ENCODE measurements around the gene DEPDC4.
"Not testable (repeated sequence)": the region's sequence is repeated elsewhere in the genome, so short reads cannot be mapped to it uniquely, and the experiment has no call there.

DEPDC4 gene

DNA sequence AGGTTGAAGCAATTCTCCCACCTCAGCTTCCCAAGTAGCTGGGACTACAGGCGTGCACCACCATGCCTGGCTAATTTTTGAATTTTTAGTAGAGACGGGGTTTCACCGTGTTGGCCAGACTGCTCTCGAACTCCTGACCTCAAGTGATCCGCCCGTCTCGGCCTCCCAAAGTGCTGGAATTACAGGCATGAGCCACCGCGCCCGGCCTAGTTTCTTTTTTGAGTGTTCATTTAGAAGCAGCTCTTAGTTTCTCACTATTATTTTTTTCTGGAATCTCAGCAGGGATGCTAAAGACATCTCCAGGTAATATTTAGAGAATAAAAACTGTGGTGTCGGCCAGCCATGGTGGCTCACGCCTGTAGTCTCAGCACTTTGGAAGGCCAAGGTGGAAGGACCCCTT, 17.7 kb upstream of the DEPDC4 start:
- not testable (repeated sequence) for H3K9me3 ChIP-seq (ENCODE audit: low read length); H3K4me3 ChIP-seq (ENCODE audit: low read depth in 1 of 2, low read length in 2 of 2); H3K27me3 ChIP-seq (ENCODE audit: control insufficient read depth in 1 of 2, insufficient read depth in 2 of 2, low read length in 2 of 2); H3K36me3 ChIP-seq (ENCODE audit: insufficient read depth, low read length); H3K4me1 ChIP-seq (ENCODE audit: insufficient read depth, low read length); H3K27ac ChIP-seq (ENCODE audit: low read depth, low read length); H3K9ac ChIP-seq (ENCODE audit: low read length)

DNA sequence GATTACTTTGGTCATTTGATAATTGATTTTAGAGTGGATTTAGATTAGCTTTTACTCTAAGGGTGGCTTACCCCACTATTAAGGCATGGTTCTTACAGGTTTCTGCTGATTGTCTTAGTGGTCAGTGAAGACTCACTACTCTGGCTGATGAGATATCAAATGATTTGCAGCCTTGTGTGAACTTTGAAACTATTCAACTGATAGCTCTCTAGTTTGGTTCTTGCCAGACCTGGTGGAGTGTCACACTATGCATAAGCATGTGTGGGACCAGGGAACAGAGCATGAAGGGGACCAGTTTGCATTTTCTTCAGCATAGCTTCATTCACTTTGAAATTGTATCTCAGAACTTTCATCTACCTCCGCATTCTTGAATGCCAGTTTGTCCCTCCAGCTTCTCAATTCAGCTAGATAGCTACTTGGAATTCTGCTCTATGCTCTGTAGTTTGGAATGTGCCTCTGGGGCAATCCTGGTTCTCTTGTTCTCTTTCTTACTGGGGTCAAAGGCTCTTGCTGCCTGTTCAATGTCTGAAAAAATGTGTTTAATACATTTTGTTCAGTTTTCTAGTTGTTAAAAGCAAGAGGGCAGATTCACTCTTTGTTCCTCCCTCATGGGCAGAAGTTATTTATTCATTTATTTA, 12.8 kb upstream of the DEPDC4 start:
- Histone ChIP-seq H3K4me1 (ENCODE audit: insufficient read depth, low read length) (no peaks in the 10 kb centered on the region), H3K27ac (ENCODE audit: low read depth, low read length) (no peak overlapping the region), H3K27me3 (ENCODE audit: control insufficient read depth in 1 of 2, insufficient read depth in 2 of 2, low read length in 2 of 2) (no peaks in the 10 kb centered on the region), H3K9ac (ENCODE audit: low read length) (no peak overlapping the region), H3K9me3 (ENCODE audit: low read length) (no peaks in the 10 kb centered on the region), H3K4me3 (ENCODE audit: low read depth in 1 of 2, low read length in 2 of 2) (no peak overlapping the region), H3K36me3 (ENCODE audit: insufficient read depth, low read length) (no peaks in the 10 kb centered on the region)

DNA sequence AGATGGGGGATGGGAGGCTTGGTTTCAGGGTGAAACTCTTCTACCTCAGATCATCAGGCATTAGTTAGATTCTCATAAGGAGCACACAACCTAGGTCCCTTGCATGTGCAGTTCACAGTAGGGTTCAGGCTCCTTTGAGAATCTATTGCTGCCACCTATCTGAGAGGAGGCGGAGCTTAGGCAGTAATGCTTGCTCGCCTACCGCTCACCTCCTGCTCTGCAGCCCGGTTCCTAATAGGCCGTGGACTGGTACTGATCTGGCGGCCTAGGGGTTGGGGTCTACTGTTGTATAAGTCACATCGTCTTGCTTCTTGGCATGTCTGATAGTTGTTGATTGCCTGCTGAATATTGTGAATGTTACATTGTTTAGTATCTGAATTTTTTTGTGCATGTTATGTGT, 12.3 kb upstream of the DEPDC4 start:
- H3K4me3 ChIP-seq (ENCODE audit: low read depth in 1 of 2, low read length in 2 of 2), result no peak overlapping the region
- H3K9ac ChIP-seq (ENCODE audit: low read length), result no peak overlapping the region
- H3K9me3 ChIP-seq (ENCODE audit: low read length), result no peaks in the 10 kb centered on the region
- H3K27me3 ChIP-seq (ENCODE audit: control insufficient read depth in 1 of 2, insufficient read depth in 2 of 2, low read length in 2 of 2), result no peaks in the 10 kb centered on the region
- H3K36me3 ChIP-seq (ENCODE audit: insufficient read depth, low read length), result no peaks in the 10 kb centered on the region
- H3K27ac ChIP-seq (ENCODE audit: low read depth, low read length), result no peak overlapping the region
- H3K4me1 ChIP-seq (ENCODE audit: insufficient read depth, low read length), result no peaks in the 10 kb centered on the region

DNA sequence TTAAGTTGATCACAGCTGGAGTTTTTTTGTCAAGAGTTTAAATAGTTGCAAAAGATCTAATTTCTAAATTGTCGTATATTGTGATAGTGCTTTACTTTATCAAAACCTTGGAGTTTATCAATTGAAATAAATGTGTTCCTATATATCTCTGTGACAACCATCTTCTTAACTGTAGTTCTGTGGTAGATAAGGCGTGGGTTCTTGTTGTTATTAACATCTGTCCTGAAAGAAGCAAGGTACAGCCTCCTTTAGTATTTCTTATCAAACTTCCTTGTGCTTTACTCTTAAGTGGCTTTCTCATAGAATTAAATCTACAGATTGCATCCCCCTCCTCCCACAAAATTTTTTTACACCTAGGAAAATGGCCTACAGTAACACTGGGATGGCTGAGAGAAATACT, 7.4 kb upstream of the DEPDC4 start:
- H3K9ac ChIP-seq (ENCODE audit: low read length), result no peak overlapping the region
- H3K36me3 ChIP-seq (ENCODE audit: insufficient read depth, low read length), result no peaks in the 10 kb centered on the region
- no peaks in the 10 kb centered on the region for H3K27me3 ChIP-seq (ENCODE audit: control insufficient read depth in 1 of 2, insufficient read depth in 2 of 2, low read length in 2 of 2)
- no peak overlapping the region for H3K4me3 ChIP-seq (ENCODE audit: low read depth in 1 of 2, low read length in 2 of 2)
- peaks cover 4% of the 10 kb centered on the region for H3K4me1 ChIP-seq (ENCODE audit: insufficient read depth, low read length)
- H3K9me3 ChIP-seq (ENCODE audit: low read length), result no peaks in the 10 kb centered on the region
- H3K27ac ChIP-seq (ENCODE audit: low read depth, low read length), result no peak overlapping the region

DNA sequence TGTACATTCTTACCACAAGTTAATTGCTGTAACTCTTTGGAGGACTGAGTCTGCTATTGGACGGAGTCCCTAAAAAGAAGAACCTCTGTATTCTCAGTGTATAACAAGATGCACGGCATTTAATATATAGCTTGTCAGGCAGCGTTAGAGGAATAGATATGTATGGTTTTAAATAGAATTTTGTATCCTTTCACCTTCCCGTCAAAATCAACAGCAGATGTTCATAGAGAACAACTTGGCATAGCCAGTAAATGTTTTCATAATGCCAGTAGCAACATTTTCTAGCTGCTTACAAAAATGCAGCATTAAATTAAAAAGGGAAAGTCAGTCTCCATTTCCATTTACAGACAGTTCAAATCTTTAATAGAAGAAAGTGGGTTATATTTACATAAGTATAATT, 6.9 kb upstream of the DEPDC4 start:
- Histone ChIP-seq H3K9ac (ENCODE audit: low read length) (no peak overlapping the region), H3K9me3 (ENCODE audit: low read length) (no peaks in the 10 kb centered on the region), H3K4me1 (ENCODE audit: insufficient read depth, low read length) (peaks cover 9% of the 10 kb centered on the region), H3K36me3 (ENCODE audit: insufficient read depth, low read length) (no peaks in the 10 kb centered on the region), H3K27me3 (ENCODE audit: control insufficient read depth in 1 of 2, insufficient read depth in 2 of 2, low read length in 2 of 2) (no peaks in the 10 kb centered on the region), H3K27ac (ENCODE audit: low read depth, low read length) (no peak overlapping the region), H3K4me3 (ENCODE audit: low read depth in 1 of 2, low read length in 2 of 2) (no peak overlapping the region)

DNA sequence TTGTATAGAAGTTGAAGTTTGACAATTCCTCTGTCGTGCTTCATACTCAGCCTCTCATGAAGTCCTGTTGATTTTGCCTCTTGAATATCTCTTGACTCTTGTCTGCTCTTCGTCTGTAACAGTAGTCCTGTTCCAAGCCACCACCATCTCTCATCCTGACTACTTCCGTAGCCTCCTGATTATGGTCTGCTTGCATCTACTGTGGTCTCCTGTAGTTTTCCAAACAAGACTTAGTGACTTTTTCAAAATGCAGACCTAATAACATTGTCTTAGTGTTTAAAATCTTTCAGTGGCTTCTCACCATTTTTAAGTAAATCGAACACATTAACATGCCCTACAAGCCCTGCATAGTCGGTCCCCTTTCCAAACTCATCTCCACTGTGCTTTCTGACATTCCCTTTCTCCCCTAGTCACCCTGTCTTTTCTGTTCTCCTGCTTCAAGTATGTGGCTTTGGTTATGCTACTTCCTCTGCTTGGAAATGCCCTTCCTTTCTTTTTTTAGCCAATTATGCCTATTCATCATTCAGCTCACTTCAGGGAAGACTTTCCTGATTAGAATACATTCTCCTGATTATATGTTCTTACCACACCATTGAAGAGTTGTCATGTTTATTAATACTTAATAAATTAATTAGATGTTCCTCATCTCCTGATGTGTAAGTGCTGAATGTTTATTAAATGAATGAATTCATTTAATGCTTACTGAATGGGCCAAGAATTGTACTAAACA, 2.1 kb upstream of the DEPDC4 start:
- Histone ChIP-seq H3K4me3 (ENCODE audit: low read depth in 1 of 2, low read length in 2 of 2) (peak overlapping the region in 1 of 2 donors; percentile 26), H3K9ac (ENCODE audit: low read length) (no peak overlapping the region), H3K27me3 (ENCODE audit: control insufficient read depth in 1 of 2, insufficient read depth in 2 of 2, low read length in 2 of 2) (no peaks in the 10 kb centered on the region), H3K9me3 (ENCODE audit: low read length) (no peaks in the 10 kb centered on the region), H3K27ac (ENCODE audit: low read depth, low read length) (no peak overlapping the region), H3K4me1 (ENCODE audit: insufficient read depth, low read length) (peaks cover 20% of the 10 kb centered on the region), H3K36me3 (ENCODE audit: insufficient read depth, low read length) (no peaks in the 10 kb centered on the region)

DNA sequence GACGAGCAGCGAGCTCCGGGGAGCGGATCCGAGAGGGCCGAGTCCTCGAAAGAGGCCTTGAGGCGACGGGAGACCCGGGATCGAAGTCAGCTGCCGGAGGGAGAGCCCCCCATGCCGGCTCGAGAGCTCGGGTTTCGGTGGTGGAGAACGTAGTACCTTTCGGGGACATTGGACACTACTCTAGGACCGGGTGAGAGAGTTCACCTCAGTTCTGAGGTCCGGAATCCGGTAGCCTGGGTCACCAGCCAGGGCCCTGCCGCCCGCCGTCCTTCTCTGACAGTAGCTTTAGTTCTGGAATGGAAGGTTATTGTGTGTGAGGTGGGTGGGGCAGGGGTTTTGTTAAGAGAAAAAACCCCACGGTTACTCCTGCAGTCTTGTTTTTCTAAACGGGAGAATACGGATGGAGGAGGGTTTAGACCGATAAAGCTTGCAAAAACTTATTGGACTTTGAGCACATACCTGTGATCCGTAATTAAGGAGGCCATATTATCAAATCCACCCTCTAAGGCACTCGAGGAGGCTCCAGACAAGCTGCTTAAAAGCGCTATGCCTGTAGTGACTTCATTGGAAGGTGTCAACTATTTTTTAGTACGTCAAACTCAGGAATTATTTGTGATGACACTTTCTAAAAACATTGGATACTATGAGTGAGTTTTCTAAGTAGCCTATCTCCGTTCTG, 863 bp upstream of the DEPDC4 start:
- H3K9me3 ChIP-seq (ENCODE audit: low read length), result no peaks in the 10 kb centered on the region
- H3K27ac ChIP-seq (ENCODE audit: low read depth, low read length), result peak overlapping the region; percentile 98
- H3K4me3 ChIP-seq (ENCODE audit: low read depth in 1 of 2, low read length in 2 of 2), result peak overlapping the region; percentile 78 to 82
- no peaks in the 10 kb centered on the region for H3K27me3 ChIP-seq (ENCODE audit: control insufficient read depth in 1 of 2, insufficient read depth in 2 of 2, low read length in 2 of 2)
- H3K4me1 ChIP-seq (ENCODE audit: insufficient read depth, low read length), result peaks cover 20% of the 10 kb centered on the region
- H3K36me3 ChIP-seq (ENCODE audit: insufficient read depth, low read length), result no peaks in the 10 kb centered on the region
- peak overlapping the region; percentile 85 for H3K9ac ChIP-seq (ENCODE audit: low read length)

DNA sequence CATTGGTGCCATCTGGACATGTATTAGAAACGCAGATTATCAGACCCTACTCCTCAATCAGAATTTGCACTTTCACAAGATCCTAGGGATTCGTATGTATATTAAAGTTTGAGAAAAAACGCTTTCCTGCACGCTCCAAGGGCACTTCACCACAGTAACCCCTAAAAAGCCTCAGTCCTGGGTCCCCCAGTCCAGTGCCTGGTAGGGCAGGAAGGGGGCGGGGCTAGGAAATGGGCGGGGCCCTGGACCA, 369 bp downstream of the DEPDC4 start:
- Histone ChIP-seq H3K4me3 (ENCODE audit: low read depth in 1 of 2, low read length in 2 of 2) (peak overlapping the region; percentile 78 to 82), H3K9ac (ENCODE audit: low read length) (no peak overlapping the region), H3K9me3 (ENCODE audit: low read length) (no peaks in the 10 kb centered on the region), H3K4me1 (ENCODE audit: insufficient read depth, low read length) (peaks cover 20% of the 10 kb centered on the region), H3K27ac (ENCODE audit: low read depth, low read length) (peak overlapping the region; percentile 98), H3K27me3 (ENCODE audit: control insufficient read depth in 1 of 2, insufficient read depth in 2 of 2, low read length in 2 of 2) (no peaks in the 10 kb centered on the region), H3K36me3 (ENCODE audit: insufficient read depth, low read length) (no peaks in the 10 kb centered on the region)

DNA sequence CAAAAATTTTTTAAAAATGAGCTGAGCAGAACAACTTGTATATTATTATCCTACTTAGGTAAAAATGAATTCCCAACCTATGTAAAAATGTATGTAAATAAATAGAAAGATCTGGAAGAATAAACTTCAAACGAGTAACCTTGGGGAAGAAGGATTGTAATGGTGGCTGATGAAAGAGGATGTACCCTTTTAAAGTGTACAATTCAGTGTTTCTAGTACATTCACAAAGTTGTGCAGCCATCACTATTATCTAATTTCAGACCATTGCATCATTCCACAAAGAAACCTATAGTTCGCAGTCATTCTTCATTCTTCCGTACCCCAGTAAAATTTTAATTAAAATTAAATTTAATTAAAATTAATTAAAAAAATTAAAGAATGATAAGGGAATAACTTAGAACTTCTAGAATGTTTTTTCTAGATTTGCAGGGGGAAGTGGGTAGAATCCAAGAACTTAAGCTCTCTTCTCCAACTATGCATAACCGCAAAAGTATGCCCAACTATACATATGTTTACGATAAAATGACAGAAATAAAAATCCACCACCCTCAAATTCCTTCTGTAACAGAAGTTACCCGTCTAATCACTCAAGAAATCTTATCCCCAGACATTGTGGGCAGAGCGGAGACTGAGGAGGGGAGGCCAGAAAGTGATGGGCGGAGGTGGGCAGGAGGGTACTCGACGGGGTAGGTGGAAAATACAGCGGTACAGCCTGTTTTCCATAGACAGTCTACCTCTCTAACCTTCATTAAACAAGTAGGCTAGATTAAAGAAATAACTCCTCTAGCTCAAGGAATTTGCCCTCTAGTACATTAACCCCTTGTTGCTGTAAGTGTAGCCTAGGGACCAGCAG, 921 bp downstream of the DEPDC4 start:
- no peaks in the 10 kb centered on the region for H3K36me3 ChIP-seq (ENCODE audit: insufficient read depth, low read length)
- H3K4me3 ChIP-seq (ENCODE audit: low read depth in 1 of 2, low read length in 2 of 2), result peak overlapping the region; percentile 78 to 82
- H3K27me3 ChIP-seq (ENCODE audit: control insufficient read depth in 1 of 2, insufficient read depth in 2 of 2, low read length in 2 of 2), result no peaks in the 10 kb centered on the region
- H3K4me1 ChIP-seq (ENCODE audit: insufficient read depth, low read length), result peaks cover 20% of the 10 kb centered on the region
- H3K27ac ChIP-seq (ENCODE audit: low read depth, low read length), result peak overlapping the region; percentile 98
- H3K9me3 ChIP-seq (ENCODE audit: low read length), result no peaks in the 10 kb centered on the region
- H3K9ac ChIP-seq (ENCODE audit: low read length), result no peak overlapping the region

DNA sequence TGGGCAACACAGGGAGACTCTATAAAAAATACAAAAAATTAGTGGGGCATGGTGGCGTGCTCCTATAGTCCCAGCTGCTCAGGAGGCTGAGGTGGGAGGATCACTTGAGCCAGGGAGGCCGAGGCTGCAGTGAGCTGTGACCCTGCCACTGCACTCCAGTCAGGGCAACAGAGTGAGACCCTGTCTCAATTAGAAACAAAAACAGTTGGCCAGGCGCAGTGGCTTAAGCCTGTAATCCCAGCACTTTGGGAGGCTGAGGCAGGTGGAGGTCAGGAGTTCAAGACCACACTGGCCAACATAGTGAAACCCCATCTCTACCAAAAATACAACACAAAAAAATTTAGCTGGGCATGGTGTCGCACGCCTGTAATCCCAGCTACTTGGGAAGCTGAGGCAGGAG, 1.8 kb downstream of the DEPDC4 start:
- not testable (repeated sequence) for H3K36me3 ChIP-seq (ENCODE audit: insufficient read depth, low read length); H3K9me3 ChIP-seq (ENCODE audit: low read length); H3K27ac ChIP-seq (ENCODE audit: low read depth, low read length); H3K9ac ChIP-seq (ENCODE audit: low read length); H3K4me3 ChIP-seq (ENCODE audit: low read depth in 1 of 2, low read length in 2 of 2); H3K27me3 ChIP-seq (ENCODE audit: control insufficient read depth in 1 of 2, insufficient read depth in 2 of 2, low read length in 2 of 2)
- H3K4me1 ChIP-seq (ENCODE audit: insufficient read depth, low read length), result peaks cover 20% of the 10 kb centered on the region

DNA sequence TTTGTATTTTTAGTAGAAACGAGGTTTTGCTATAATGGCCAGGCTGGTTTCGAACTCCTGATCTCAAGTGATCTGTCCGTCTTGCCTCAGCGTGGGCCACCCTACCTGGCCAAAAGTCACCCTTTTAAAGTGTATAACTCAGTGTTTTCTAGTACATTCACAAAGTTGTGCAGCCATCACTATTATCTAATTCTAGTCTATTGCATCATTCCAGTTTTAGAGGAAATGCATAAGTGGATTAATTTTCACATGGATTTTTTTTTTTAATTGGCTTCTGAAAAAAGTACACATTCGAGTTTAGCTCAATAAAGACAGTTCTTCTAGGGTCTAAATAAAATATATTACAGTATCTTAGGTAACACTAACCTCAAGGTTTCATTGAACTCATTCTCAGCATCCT, 3.7 kb downstream of the DEPDC4 start:
- no peak overlapping the region for H3K27ac ChIP-seq (ENCODE audit: low read depth, low read length)
- H3K4me3 ChIP-seq (ENCODE audit: low read depth in 1 of 2, low read length in 2 of 2), result no peak overlapping the region
- no peaks in the 10 kb centered on the region for H3K36me3 ChIP-seq (ENCODE audit: insufficient read depth, low read length)
- no peaks in the 10 kb centered on the region for H3K9me3 ChIP-seq (ENCODE audit: low read length)
- H3K9ac ChIP-seq (ENCODE audit: low read length), result no peak overlapping the region
- no peaks in the 10 kb centered on the region for H3K27me3 ChIP-seq (ENCODE audit: control insufficient read depth in 1 of 2, insufficient read depth in 2 of 2, low read length in 2 of 2)
- H3K4me1 ChIP-seq (ENCODE audit: insufficient read depth, low read length), result peaks cover 4% of the 10 kb centered on the region
